Measurements from ENCODE around the gene GALNT7.
"Not testable (repeated sequence)": the region's sequence is repeated elsewhere in the genome, so short reads cannot be mapped to it uniquely, and the experiment has no call there.

The GALNT7 gene

GRCh38 chr4:173168396-173169177, at the start of gene GALNT7:
Gene GALNT7 (plus strand): TSS chr4:173168811. CDS start chr4:173168836, 25 bp downstream.
- no peak for DNase-seq (ENCODE audit: low read depth)

GRCh38 chr4:173118819-173119218, 49.8 kb upstream of the GALNT7 start:
- DNase-seq (ENCODE audit: low read depth) = not testable (repeated sequence)

GRCh38 chr4:173119818-173120217, 48.8 kb upstream of the GALNT7 start:
- DNase-seq (ENCODE audit: low read depth) = no peak

- no peak for DNase-seq (ENCODE audit: low read depth)
Measured at GRCh38 chr4:173121076-173121561, 47.5 kb upstream of the GALNT7 start.

- no peak for DNase-seq (ENCODE audit: low read depth)
Measured at GRCh38 chr4:173124209-173124865, 44.3 kb upstream of the GALNT7 start.

- DNase-seq (ENCODE audit: low read depth) = no peak
Measured at GRCh38 chr4:173125216-173125812, 43.3 kb upstream of the GALNT7 start.

- no peak for DNase-seq (ENCODE audit: low read depth)
Measured at GRCh38 chr4:173128199-173128890, 40.3 kb upstream of the GALNT7 start.

- no peak for DNase-seq (ENCODE audit: low read depth)
Measured at GRCh38 chr4:173130687-173131086, 37.9 kb upstream of the GALNT7 start.

- DNase-seq (ENCODE audit: low read depth) = no peak
Measured at GRCh38 chr4:173134426-173134825, 34.2 kb upstream of the GALNT7 start.

GRCh38 chr4:173135241-173135847, 33.3 kb upstream of the GALNT7 start:
- DNase-seq (ENCODE audit: low read depth) = no peak

GRCh38 chr4:173138624-173139023, 30.0 kb upstream of the GALNT7 start:
- DNase-seq (ENCODE audit: low read depth) = no peak

- DNase-seq (ENCODE audit: low read depth) = no peak
Measured at GRCh38 chr4:173139561-173139960, 29.1 kb upstream of the GALNT7 start.

- no peak for DNase-seq (ENCODE audit: low read depth)
Measured at GRCh38 chr4:173145131-173145530, 23.5 kb upstream of the GALNT7 start.

GRCh38 chr4:173146456-173146855, 22.2 kb upstream of the GALNT7 start:
- no peak for DNase-seq (ENCODE audit: low read depth)

- DNase-seq (ENCODE audit: low read depth) = no peak
Measured at GRCh38 chr4:173151496-173151895, 17.1 kb upstream of the GALNT7 start.

- DNase-seq (ENCODE audit: low read depth) = no peak
Measured at GRCh38 chr4:173152104-173152503, 16.5 kb upstream of the GALNT7 start.

GRCh38 chr4:173153445-173153844, 15.2 kb upstream of the GALNT7 start:
- no peak for DNase-seq (ENCODE audit: low read depth)

- DNase-seq (ENCODE audit: low read depth) = no peak
Measured at GRCh38 chr4:173159791-173160190, 8.8 kb upstream of the GALNT7 start.

- DNase-seq (ENCODE audit: low read depth) = no peak
Measured at GRCh38 chr4:173160871-173161270, 7.7 kb upstream of the GALNT7 start.

GRCh38 chr4:173161311-173161710, 7.3 kb upstream of the GALNT7 start:
- DNase-seq (ENCODE audit: low read depth) = no peak

- no peak for DNase-seq (ENCODE audit: low read depth)
Measured at GRCh38 chr4:173165706-173166105, 2.9 kb upstream of the GALNT7 start.

- DNase-seq (ENCODE audit: low read depth) = no peak
Measured at GRCh38 chr4:173166491-173166890, 2.1 kb upstream of the GALNT7 start.
